Hepatocyte (in vitro differentiated cells): ENCODE measurements around the gene MTG1.

Source experiments
- CTCF ChIP-seq: fragments of 200-600 bp; sonication (generic); IDR thresholded peaks from 2 replicates; pipeline ENCODE4 v1.5.1; 2016; ENCODE audit warnings: antibody characterized with exemption, mild to moderate bottlenecking; ENCODE audit not compliant: poor library complexity
- EZH2 ChIP-seq: fragments of 200-600 bp; sonication (generic); IDR thresholded peaks from 2 replicates; pipeline ENCODE4 v1.6.1; 2016; ENCODE audit warnings: antibody characterized with exemption, mild to moderate bottlenecking, borderline replicate concordance

DNA sequence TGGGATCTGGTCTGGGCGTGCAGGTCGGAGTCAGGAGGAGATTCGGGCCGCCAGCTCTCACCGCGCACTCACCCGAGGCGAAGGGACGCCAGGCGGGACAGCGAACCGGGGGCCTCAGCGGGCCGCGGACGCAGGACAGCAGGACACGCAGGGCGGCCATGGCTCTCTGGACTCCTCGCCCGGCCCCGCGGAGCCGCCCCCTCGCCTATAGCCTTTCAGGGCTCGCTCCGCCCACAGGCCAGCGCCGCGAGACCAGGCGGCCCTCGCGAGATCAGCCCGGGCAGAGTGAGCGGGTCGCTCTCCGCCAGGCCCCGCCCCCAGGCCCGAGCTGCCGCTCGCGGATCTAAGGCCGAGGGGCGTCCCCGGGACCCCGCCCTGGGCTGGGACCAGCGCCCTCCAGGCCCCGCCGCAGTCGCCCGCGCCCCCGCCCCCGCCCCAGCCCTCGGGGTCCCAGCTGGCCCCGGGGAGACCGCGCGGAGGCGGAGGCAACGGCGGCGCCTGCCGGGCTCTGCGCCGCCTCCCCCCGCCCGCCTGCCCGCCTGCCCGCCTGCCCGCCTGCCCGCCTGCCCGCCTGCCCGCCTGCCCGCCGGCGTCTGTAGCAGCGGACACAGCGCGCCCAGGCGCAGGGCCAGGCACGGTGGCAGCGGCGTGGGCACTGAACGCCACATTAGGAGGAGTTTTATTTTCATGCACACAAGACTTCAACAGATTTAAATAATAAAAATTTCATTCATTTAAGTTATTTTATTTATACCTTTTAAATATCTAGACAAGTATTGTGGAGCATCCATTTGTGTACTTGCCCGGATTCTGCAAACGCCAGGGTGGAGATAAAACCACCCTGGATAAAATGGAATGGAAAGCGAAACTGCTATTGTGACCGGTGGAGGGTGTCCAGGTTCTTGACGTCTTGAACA is 20.5 kb upstream of the MTG1 start, which contains the start of gene ECHS1:
- TF ChIP-seq CTCF: no peak
- no peak for TF ChIP-seq EZH2
